HEK293 (cell line): ENCODE data around the gene MX1.

Source experiments
- YY1 ChIP-seq: fragments of 450-650 bp; formaldehyde crosslinking; IDR thresholded peaks from 2 replicates; pipeline ENCODE4 v1.5.1; 2018; ENCODE audit warnings: missing biosample characterization, missing genetic modification characterization
- ZNF223 ChIP-seq: fragments of 450-650 bp; formaldehyde crosslinking; IDR thresholded peaks from 2 replicates; pipeline ENCODE4 v1.5.1; 2016; ENCODE audit warnings: missing biosample characterization, missing genetic modification characterization
- ZNF354C ChIP-seq: fragments of 450-650 bp; formaldehyde crosslinking; IDR thresholded peaks from 2 replicates; pipeline ENCODE4 v1.5.1; 2016; ENCODE audit warnings: missing biosample characterization, missing genetic modification characterization, low read depth, borderline replicate concordance
- ZNF423 ChIP-seq: fragments of 450-650 bp; formaldehyde crosslinking; IDR thresholded peaks from 2 replicates; pipeline ENCODE4 v1.5.1; 2016; ENCODE audit warnings: missing biosample characterization, missing genetic modification characterization
- TF ChIP-seq, protein P1 (sequence below): fragments of 450-650 bp; formaldehyde crosslinking; IDR thresholded peaks from 2 replicates; pipeline ENCODE4 v1.5.1; 2016; ENCODE audit warnings: missing biosample characterization, missing genetic modification characterization
- TF ChIP-seq, protein P2 (sequence below): fragments of 450-650 bp; IDR thresholded peaks from 2 replicates; pipeline ENCODE4 v1.5.1; 2018; ENCODE audit warnings: missing biosample characterization, missing genetic modification characterization

DNA sequence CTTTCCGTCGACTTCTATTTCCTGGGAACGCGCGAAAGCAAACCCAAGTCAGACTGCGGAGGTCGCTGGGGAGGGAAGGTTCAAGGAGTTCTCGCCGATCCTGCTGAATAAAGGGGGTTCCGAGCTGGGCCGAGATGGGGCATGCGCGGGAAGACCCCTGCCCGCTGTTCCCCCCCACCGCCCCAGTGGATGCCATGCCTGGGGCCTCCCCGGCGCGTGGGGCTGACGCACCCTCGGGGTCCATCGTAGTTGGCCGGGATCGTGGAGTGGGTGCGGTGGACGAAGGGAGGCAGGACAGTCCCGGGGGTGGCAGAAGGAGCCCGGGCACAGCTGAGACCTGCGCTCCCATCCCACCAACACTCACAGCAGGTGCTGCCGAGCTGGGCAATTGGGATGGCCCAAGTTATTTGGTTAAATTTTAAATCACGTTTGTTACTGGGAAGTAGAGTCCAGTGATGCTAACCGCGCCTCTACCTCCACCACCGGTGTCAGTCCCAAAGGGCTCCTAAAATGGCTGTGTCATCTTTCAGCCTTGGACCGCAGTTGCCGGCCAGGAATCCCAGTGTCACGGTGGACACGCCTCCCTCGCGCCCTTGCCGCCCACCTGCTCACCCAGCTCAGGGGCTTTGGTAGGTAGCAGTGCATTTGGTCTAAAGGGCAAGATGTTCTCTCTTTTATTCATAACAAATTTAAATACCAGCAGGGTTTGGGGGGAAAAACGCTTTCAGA, 801 bp downstream of the MX1 start:
- TF ChIP-seq, protein P1, sequence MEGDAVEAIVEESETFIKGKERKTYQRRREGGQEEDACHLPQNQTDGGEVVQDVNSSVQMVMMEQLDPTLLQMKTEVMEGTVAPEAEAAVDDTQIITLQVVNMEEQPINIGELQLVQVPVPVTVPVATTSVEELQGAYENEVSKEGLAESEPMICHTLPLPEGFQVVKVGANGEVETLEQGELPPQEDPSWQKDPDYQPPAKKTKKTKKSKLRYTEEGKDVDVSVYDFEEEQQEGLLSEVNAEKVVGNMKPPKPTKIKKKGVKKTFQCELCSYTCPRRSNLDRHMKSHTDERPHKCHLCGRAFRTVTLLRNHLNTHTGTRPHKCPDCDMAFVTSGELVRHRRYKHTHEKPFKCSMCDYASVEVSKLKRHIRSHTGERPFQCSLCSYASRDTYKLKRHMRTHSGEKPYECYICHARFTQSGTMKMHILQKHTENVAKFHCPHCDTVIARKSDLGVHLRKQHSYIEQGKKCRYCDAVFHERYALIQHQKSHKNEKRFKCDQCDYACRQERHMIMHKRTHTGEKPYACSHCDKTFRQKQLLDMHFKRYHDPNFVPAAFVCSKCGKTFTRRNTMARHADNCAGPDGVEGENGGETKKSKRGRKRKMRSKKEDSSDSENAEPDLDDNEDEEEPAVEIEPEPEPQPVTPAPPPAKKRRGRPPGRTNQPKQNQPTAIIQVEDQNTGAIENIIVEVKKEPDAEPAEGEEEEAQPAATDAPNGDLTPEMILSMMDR (tag by site-specific recombination): no peak
- no peak for TF ChIP-seq YY1 (tag by site-specific recombination)
- no peak for TF ChIP-seq ZNF354C (tag by site-specific recombination)
- TF ChIP-seq, protein P2, sequence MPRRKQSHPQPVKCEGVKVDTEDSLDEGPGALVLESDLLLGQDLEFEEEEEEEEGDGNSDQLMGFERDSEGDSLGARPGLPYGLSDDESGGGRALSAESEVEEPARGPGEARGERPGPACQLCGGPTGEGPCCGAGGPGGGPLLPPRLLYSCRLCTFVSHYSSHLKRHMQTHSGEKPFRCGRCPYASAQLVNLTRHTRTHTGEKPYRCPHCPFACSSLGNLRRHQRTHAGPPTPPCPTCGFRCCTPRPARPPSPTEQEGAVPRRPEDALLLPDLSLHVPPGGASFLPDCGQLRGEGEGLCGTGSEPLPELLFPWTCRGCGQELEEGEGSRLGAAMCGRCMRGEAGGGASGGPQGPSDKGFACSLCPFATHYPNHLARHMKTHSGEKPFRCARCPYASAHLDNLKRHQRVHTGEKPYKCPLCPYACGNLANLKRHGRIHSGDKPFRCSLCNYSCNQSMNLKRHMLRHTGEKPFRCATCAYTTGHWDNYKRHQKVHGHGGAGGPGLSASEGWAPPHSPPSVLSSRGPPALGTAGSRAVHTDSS (tag by site-specific recombination): no peak
- TF ChIP-seq ZNF423 (tag by site-specific recombination): no peak
- no peak for TF ChIP-seq ZNF223 (tag by site-specific recombination)
